Vagina (tissue), 2 donors: ENCODE data around the gene SAXO2.
"Not testable (repeated sequence)": the region's sequence is repeated elsewhere in the genome, so short reads cannot be mapped to it uniquely, and the experiment has no call there.

Experiments used
- CTCF ChIP-seq, 3 experiments: fragments of 450-650 bp in 2 of 3; fragments of 200-600 bp in 1 of 3; sonication (generic) in 1 of 3; IDR thresholded peaks; one replicate each; pipeline ENCODE4 v1.5.1; 2017 to 2019; ENCODE audit warnings: antibody characterized with exemption in 3 of 3, mild to moderate bottlenecking in 2 of 3, moderate library complexity in 2 of 3
- POLR2A ChIP-seq, 2 donors: fragments of 450-650 bp; IDR thresholded peaks; one replicate each; pipeline ENCODE4 v1.6.1; 2017; ENCODE audit warnings: antibody characterized with exemption in 2 of 2, mild to moderate bottlenecking in 2 of 2, moderate library complexity in 2 of 2
- POLR2AphosphoS5 ChIP-seq, 2 donors: sonication (generic); formaldehyde crosslinking; IDR thresholded peaks; one replicate each; pipeline ENCODE4 v1.9.0; 2017; ENCODE audit warnings: antibody characterized with exemption in 2 of 2, mild to moderate bottlenecking in 2 of 2, low read depth in 1 of 2; ENCODE audit not compliant: insufficient read depth in 1 of 2

DNA sequence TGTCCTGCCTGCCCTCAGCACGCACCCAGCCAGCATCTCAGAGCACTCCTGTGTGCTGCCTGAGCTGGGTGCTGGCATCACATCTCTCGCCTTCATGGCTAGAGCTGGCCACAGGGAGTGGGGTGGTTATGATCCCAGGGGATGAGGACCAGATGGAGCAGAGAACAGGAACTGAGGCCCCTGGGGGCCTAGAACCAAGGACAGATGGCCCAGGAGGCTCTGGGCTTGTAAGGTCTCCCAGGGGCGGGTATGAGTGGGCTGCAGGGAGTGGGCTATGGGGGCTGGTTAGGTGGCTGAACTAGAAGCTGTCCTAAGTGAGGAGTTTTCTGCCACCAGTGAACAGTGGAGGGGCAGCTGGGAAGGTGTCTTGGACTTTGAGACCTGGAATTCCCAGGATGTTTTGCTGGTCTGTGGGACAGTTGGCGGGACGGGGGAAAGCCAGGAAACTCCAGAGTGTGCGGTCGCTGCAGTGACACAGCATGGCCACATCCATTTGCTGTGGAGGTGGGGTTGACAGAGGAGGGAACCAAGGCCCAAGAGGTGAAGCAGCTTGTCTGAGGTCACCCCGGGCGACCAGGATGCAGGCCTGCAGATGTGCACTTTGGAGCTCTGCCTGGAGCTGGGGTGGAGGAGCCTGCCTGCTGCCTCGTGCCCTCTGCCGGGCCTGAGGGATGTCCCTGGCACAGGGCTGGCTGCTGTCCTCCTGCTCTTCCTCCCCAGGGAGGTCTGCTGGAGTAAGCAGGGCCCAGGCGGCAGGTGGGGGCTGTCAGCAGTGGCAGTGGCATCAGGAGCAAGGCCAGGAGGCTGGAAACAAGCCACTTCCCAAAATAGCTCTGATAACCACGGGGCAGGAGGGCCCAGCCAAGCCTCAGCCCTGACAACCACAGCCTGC lies 70.3 kb downstream of the SAXO2 start:
- not testable (repeated sequence) for TF ChIP-seq POLR2A (IDR thresholded peaks at IDR 0.05); CTCF (IDR thresholded peaks at IDR 0.05); POLR2AphosphoS5 (IDR thresholded peaks at IDR 0.05; ENCODE audit: insufficient read depth in 1 of 2, low read depth in 1 of 2)
